Prostate gland (tissue), 2 donors: ENCODE measurements around the gene THSD7A.

ENCODE experiments used
- CTCF ChIP-seq, 4 experiments: fragments of 200-600 bp in 2 of 4; fragments of 450-650 bp in 2 of 4; sonication (generic) in 2 of 4; IDR thresholded peaks; 1 replicate in 3 of 4; 2 replicates in 1 of 4; pipeline ENCODE4 v1.5.1; 2016 to 2019; ENCODE audit warnings: antibody characterized with exemption in 4 of 4, mild to moderate bottlenecking in 2 of 4, moderate library complexity in 2 of 4
- POLR2A ChIP-seq: fragments of 450-650 bp; IDR thresholded peaks from one replicate; pipeline ENCODE4 v1.6.1; 2016; ENCODE audit warnings: antibody characterized with exemption, mild to moderate bottlenecking
- POLR2AphosphoS5 ChIP-seq: sonication (generic); formaldehyde crosslinking; IDR thresholded peaks from one replicate; pipeline ENCODE4 v1.6.1; 2017; ENCODE audit warnings: antibody characterized with exemption

- no peak for TF ChIP-seq CTCF (IDR thresholded peaks at IDR 0.05)
- TF ChIP-seq POLR2A, result no peak
- no peak for TF ChIP-seq POLR2AphosphoS5
These were observed 382.7 kb downstream of the THSD7A start for GRCh38 chr7:11449316-11449715.
